HCT116 (cell line): ENCODE measurements around the gene COPA. TPM values are rescaled to one million over a fixed set of nuclear protein-coding genes. Genes with fewer than 3 reads are reported as not detected.

Source experiments
- ATAC-seq: fragments of 200-7000 bp; cut with Tn5 transposase; 2 replicates; pipeline ENCODE4 v1.9.1; 2020; ENCODE audit warnings: mild to moderate bottlenecking, moderate library complexity
- BruUV-seq: library from RNA; stranded (reverse); fragments of 400-500 nt; replicated peaks from 2 replicates; lab custom pipeline; 2021; lab: Mats Ljungman, UMichigan
- CTCF ChIA-PET: fragments of 300-600 bp; sonication (Branson Sonifier 250); formaldehyde crosslinking; loops from one replicate; lab custom pipeline; 2021; ENCODE audit warnings: antibody characterized with exemption; lab: Charles Lee
- POLR2A ChIA-PET: fragments of 300-600, 350-600 bp; sonication (Branson Sonifier 250); formaldehyde crosslinking; loops from one replicate; lab custom pipeline; 2021; ENCODE audit warnings: antibody characterized with exemption; lab: Charles Lee
- RAD21 ChIA-PET, 2 experiments: fragments of 300-600 bp; sonication (Branson Sonifier 250); formaldehyde crosslinking; loops; one replicate each; lab custom pipeline; 2023; ENCODE audit warnings: low total read pairs in 2 of 2; ENCODE audit not compliant: uncharacterized antibody in 2 of 2, unreplicated experiment in 2 of 2, low non-redundant PET in 1 of 2; lab: Charles Lee
- DNase-seq: peaks from one replicate; pipeline ENCODE4 v3.0.0-alpha.2; 2010; ENCODE audit warnings: low read depth, low spot score
- H2AFZ ChIP-seq: fragments of 200-600 bp; shearing (Covaris generic), sonication (generic); 2 replicates; pipeline ENCODE4 v1.6.1; 2017; ENCODE audit warnings: low read depth, mixed run types, mixed read lengths, antibody characterized with exemption, low read length; ENCODE audit not compliant: poor library complexity, severe bottlenecking
- H3K27ac ChIP-seq: 2 replicates; pipeline ENCODE4 v1.5.1; 2012; ENCODE audit warnings: low read depth, low read length
- H3K27me3 ChIP-seq: fragments of 200-600 bp; sonication (generic); 2 replicates; pipeline ENCODE4 v1.6.1; 2016; ENCODE audit warnings: mixed run types, low read length, mixed read lengths; ENCODE audit not compliant: insufficient read depth
- H3K36me3 ChIP-seq, 2 experiments: fragments of 200-500 bp in 1 of 2; fragments of 200-600 bp in 1 of 2; sonication (Bioruptor generic) in 1 of 2; sonication (generic) in 1 of 2; 2 replicates each; pipeline versions ENCODE4 v1.5.1 to v1.6.1; 2014 to 2016; ENCODE audit warnings: low read length in 2 of 2, inconsistent platforms in 1 of 2, mixed read lengths in 1 of 2, mixed run types in 1 of 2; ENCODE audit not compliant: insufficient read depth in 2 of 2, control insufficient read depth in 1 of 2
- H3K4me1 ChIP-seq, 2 experiments: fragments of 200-600 bp in 1 of 2; sonication (generic) in 1 of 2; 2 replicates each; pipeline versions ENCODE4 v1.5.1 to v1.6.1; 2012 to 2017; ENCODE audit warnings: low read length in 2 of 2, inconsistent platforms in 1 of 2, mild to moderate bottlenecking in 1 of 2, mixed read lengths in 1 of 2, mixed run types in 1 of 2, moderate library complexity in 1 of 2; ENCODE audit not compliant: insufficient read depth in 2 of 2, control insufficient read depth in 1 of 2
- H3K4me2 ChIP-seq: fragments of 200-600 bp; sonication (generic); 2 replicates; pipeline ENCODE4 v1.6.1; 2017; ENCODE audit warnings: mixed run types, low read length, mixed read lengths
- H3K4me3 ChIP-seq, 2 experiments: fragments of 200-600 bp in 1 of 2; sonication (generic) in 1 of 2; replicated peaks in 1 of 2; 2 replicates each; pipeline ENCODE4 v1.5.1; 2011 to 2016; ENCODE audit warnings: low read length in 2 of 2, control low read depth in 1 of 2, low read depth in 1 of 2, mild to moderate bottlenecking in 1 of 2, mixed read lengths in 1 of 2, mixed run types in 1 of 2
- H3K79me2 ChIP-seq: fragments of 200-600 bp; sonication (generic); 2 replicates; pipeline ENCODE4 v1.6.1; 2017; ENCODE audit warnings: mild to moderate bottlenecking, mixed run types, low read length, moderate library complexity, mixed read lengths; ENCODE audit not compliant: insufficient read depth
- H3K9ac ChIP-seq: fragments of 200-600 bp; sonication (generic); 2 replicates; pipeline ENCODE4 v1.6.1; 2016; ENCODE audit warnings: low read length, mixed read lengths
- H3K9me2 ChIP-seq: fragments of 200-600 bp; sonication (generic), shearing (Covaris generic); 2 replicates; pipeline ENCODE4 v1.6.1; 2017; ENCODE audit warnings: mixed run types, mild to moderate bottlenecking, moderate library complexity; ENCODE audit not compliant: insufficient read depth
- H3K9me3 ChIP-seq, 2 experiments: fragments of 200-500 bp in 1 of 2; fragments of 200-600 bp in 1 of 2; sonication (Bioruptor generic) in 1 of 2; sonication (generic) in 1 of 2; 2 replicates each; pipeline ENCODE4 v1.6.1; 2014 to 2017; ENCODE audit warnings: low read length in 2 of 2, mixed read lengths in 2 of 2, inconsistent platforms in 1 of 2, low read depth in 1 of 2, mild to moderate bottlenecking in 1 of 2, mixed run types in 1 of 2, moderate library complexity in 1 of 2; ENCODE audit not compliant: control insufficient read depth in 1 of 2, insufficient read depth in 1 of 2
- H4K20me1 ChIP-seq: fragments of 200-600 bp; sonication (generic), shearing (Covaris generic); 2 replicates; pipeline ENCODE4 v1.6.1; 2017; ENCODE audit warnings: mixed run types, mild to moderate bottlenecking, moderate library complexity; ENCODE audit not compliant: insufficient read depth
- CEBPB ChIP-seq: IDR thresholded peaks from 2 replicates; pipeline ENCODE4 v1.6.1; 2012; ENCODE audit warnings: low read depth
- EGR1 ChIP-seq: IDR thresholded peaks from 2 replicates; pipeline ENCODE4 v1.6.1; 2012; ENCODE audit warnings: low read depth
- EZH2 ChIP-seq: fragments of 200-600 bp; sonication (generic); IDR thresholded peaks from 2 replicates; pipeline ENCODE4 v1.6.1; 2017; ENCODE audit warnings: antibody characterized with exemption, mixed run types
- EZH2phosphoT487 ChIP-seq: fragments of 200-600 bp; IDR thresholded peaks from 2 replicates; pipeline ENCODE4 v1.6.1; 2018; ENCODE audit warnings: antibody characterized with exemption, borderline replicate concordance
- POLR2A ChIP-seq: IDR thresholded peaks from 2 replicates; pipeline ENCODE4 v1.7.0; 2011; ENCODE audit warnings: borderline replicate concordance; ENCODE audit not compliant: insufficient read depth, insufficient read length; ENCODE audit errors: extremely low read depth
- POLR2AphosphoS5 ChIP-seq: IDR thresholded peaks from 2 replicates; pipeline ENCODE4 v1.6.1; 2011; ENCODE audit warnings: mild to moderate bottlenecking, low read depth, low read length, moderate library complexity
- ZNF274 ChIP-seq: fragments of 200-500 bp; sonication (Bioruptor generic); IDR thresholded peaks from 2 replicates; pipeline ENCODE4 v1.6.1; 2014; ENCODE audit warnings: mild to moderate bottlenecking, low read depth, low read length, inconsistent platforms
- intact Hi-C: fragments of 100-400 bp; cut with micrococcal nuclease; formaldehyde crosslinking; loops from 2 replicates; pipeline ENCODE4 v1.10.0; 2022
- total RNA-seq: library from RNA; stranded (reverse); gene quantifications from one replicate; pipeline ENCODE4 v1.2.1, GENCODE V29; 2021; ENCODE audit not compliant: unreplicated experiment
- TF ChIP-seq, protein P1 (sequence below): IDR thresholded peaks from 2 replicates; pipeline ENCODE4 v1.6.1; 2012; ENCODE audit warnings: low read depth

Gene COPA
- total RNA-seq, 1 experiment from 2014 or later: 132 TPM

DNA sequence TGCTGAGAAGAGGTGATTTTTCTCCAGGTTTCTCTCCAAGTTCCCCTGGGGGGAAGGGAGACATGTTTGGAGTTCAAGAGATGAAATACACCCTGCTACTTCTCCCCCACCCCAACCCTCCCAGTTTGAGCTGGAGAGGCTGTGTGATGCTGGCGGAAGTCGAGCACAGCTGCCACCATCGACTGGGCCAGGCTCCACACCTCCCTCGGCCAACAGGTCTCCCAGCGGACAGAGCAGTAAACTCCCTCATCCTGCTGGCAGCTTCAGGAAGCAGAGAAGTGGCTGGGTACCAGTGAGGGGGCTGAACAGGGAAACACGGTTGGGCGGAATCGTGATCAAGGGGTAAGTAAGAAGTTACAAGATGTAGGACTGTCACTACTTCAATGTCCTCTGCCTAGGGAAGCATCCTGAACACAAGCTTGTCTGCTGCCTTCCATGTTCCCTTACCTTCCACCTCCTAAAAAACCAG is 17.2 kb upstream of the COPA start:
- TF ChIP-seq CEBPB (no peak), POLR2AphosphoS5 (no peak), EZH2 (no peak), EZH2phosphoT487 (no peak), ZNF274 (no peak), POLR2A (no peak), EGR1 (no peak)
- TF ChIP-seq, protein P1, sequence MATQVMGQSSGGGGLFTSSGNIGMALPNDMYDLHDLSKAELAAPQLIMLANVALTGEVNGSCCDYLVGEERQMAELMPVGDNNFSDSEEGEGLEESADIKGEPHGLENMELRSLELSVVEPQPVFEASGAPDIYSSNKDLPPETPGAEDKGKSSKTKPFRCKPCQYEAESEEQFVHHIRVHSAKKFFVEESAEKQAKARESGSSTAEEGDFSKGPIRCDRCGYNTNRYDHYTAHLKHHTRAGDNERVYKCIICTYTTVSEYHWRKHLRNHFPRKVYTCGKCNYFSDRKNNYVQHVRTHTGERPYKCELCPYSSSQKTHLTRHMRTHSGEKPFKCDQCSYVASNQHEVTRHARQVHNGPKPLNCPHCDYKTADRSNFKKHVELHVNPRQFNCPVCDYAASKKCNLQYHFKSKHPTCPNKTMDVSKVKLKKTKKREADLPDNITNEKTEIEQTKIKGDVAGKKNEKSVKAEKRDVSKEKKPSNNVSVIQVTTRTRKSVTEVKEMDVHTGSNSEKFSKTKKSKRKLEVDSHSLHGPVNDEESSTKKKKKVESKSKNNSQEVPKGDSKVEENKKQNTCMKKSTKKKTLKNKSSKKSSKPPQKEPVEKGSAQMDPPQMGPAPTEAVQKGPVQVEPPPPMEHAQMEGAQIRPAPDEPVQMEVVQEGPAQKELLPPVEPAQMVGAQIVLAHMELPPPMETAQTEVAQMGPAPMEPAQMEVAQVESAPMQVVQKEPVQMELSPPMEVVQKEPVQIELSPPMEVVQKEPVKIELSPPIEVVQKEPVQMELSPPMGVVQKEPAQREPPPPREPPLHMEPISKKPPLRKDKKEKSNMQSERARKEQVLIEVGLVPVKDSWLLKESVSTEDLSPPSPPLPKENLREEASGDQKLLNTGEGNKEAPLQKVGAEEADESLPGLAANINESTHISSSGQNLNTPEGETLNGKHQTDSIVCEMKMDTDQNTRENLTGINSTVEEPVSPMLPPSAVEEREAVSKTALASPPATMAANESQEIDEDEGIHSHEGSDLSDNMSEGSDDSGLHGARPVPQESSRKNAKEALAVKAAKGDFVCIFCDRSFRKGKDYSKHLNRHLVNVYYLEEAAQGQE: no peak
- Histone ChIP-seq H3K4me2 (no peak overlapping the region), H3K9me2 (no peaks in the 10 kb centered on the region), H2AFZ (no peak overlapping the region), H3K4me3 (no peak overlapping the region), H4K20me1 (no peaks in the 10 kb centered on the region), H3K4me1 (no peaks in the 10 kb centered on the region), H3K9ac (no peak overlapping the region), H3K79me2 (no peaks in the 10 kb centered on the region), H3K36me3 (peaks cover 9 to 16% of the 10 kb centered on the region in 2 experiments; a peak in 3 of 4 replicates), H3K9me3 (no peaks in the 10 kb centered on the region), H3K27ac (no peak overlapping the region), H3K27me3 (no peaks in the 10 kb centered on the region)
- ChIA-PET RAD21 (no interaction called here), CTCF (no interaction called here), POLR2A (no interaction called here)
- no peak for DNase-seq
- intact Hi-C loops: no loop called here
- no TSS peak for BruUV-seq
- no peak for ATAC-seq
